Measurements from ENCODE around the gene HECA.
"Not testable (repeated sequence)": the region's sequence is repeated elsewhere in the genome, so short reads cannot be mapped to it uniquely, and the experiment has no call there.

HECA gene

GRCh38 chr6:139135578-139136545 is 982 bp downstream of the HECA start:
- no peak for TF ChIP-seq CTCF (conservative IDR thresholded peaks at IDR 0.05; ENCODE audit: low read depth, low read length)
- no peak for DNase-seq (ENCODE audit: low read depth)
- peak overlapping the region; percentile 82 for H3K4me3 ChIP-seq (ENCODE audit: low read length)

- DNase-seq (ENCODE audit: low read depth), result no peak
- no peak for TF ChIP-seq CTCF (conservative IDR thresholded peaks at IDR 0.05; ENCODE audit: low read depth, low read length)
- no peak overlapping the region for H3K4me3 ChIP-seq (ENCODE audit: low read length)
These were observed 2.8 kb downstream of the HECA start for GRCh38 chr6:139137706-139138105.

GRCh38 chr6:139140854-139141253 is 6.0 kb downstream of the HECA start:
- not testable (repeated sequence) for DNase-seq (ENCODE audit: low read depth); H3K4me3 ChIP-seq (ENCODE audit: low read length)

- TF ChIP-seq CTCF (conservative IDR thresholded peaks at IDR 0.05; ENCODE audit: low read depth, low read length), result no peak
- DNase-seq (ENCODE audit: low read depth), result peak; percentile 69
- H3K4me3 ChIP-seq (ENCODE audit: low read length), result no peak overlapping the region
These were observed 7.4 kb downstream of the HECA start for GRCh38 chr6:139142262-139142661.

- H3K4me3 ChIP-seq (ENCODE audit: low read length), result no peak overlapping the region
- no peak for DNase-seq (ENCODE audit: low read depth)
- TF ChIP-seq CTCF (conservative IDR thresholded peaks at IDR 0.05; ENCODE audit: low read depth, low read length), result no peak
These were observed 8.2 kb downstream of the HECA start for GRCh38 chr6:139143111-139143510.

GRCh38 chr6:139144490-139145085 is 9.7 kb downstream of the HECA start:
- no peak for DNase-seq (ENCODE audit: low read depth)
- no peak for TF ChIP-seq CTCF (conservative IDR thresholded peaks at IDR 0.05; ENCODE audit: low read depth, low read length)
- no peak overlapping the region for H3K4me3 ChIP-seq (ENCODE audit: low read length)

GRCh38 chr6:139145661-139146060 is 10.8 kb downstream of the HECA start:
- no peak for DNase-seq (ENCODE audit: low read depth)
- H3K4me3 ChIP-seq (ENCODE audit: low read length), result no peak overlapping the region
- TF ChIP-seq CTCF (conservative IDR thresholded peaks at IDR 0.05; ENCODE audit: low read depth, low read length), result no peak
